Muscle of leg (tissue), 11 donors: Measurements from ENCODE around the gene PRKAG2. TPM values are rescaled to one million over a fixed set of nuclear protein-coding genes. Genes with fewer than 3 reads are reported as not detected.

ENCODE experiments used
- DNase-seq: peaks from one replicate; pipeline ENCODE4 v3.0.0; 2013
- H3K27ac ChIP-seq: one replicate; pipeline ENCODE4 v1.5.1; 2013; ENCODE audit warnings: mild to moderate bottlenecking, low read length, control low read depth
- H3K27me3 ChIP-seq: one replicate; pipeline ENCODE4 v1.6.1; 2013; ENCODE audit warnings: low read length; ENCODE audit not compliant: control insufficient read depth, insufficient read depth
- H3K36me3 ChIP-seq: one replicate; pipeline ENCODE4 v1.6.1; 2013; ENCODE audit warnings: low read length; ENCODE audit not compliant: control insufficient read depth, insufficient read depth
- H3K4me1 ChIP-seq: one replicate; pipeline ENCODE4 v1.6.1; 2013; ENCODE audit warnings: low read length; ENCODE audit not compliant: control insufficient read depth, insufficient read depth
- H3K4me3 ChIP-seq: one replicate; pipeline ENCODE4 v1.5.1; 2013; ENCODE audit warnings: low read length, control low read depth
- H3K9me3 ChIP-seq: replicated peaks from 2 replicates; pipeline ENCODE4 v1.6.1; 2013; ENCODE audit warnings: low read depth, low read length; ENCODE audit not compliant: control insufficient read depth
- WGBS: methylation state at CpG from one replicate; pipeline ENCODE4 v1.1.5; 2013; ENCODE audit warnings: missing lambda C conversion rate; ENCODE audit not compliant: insufficient coverage; 5-methylcytosine and 5-hydroxymethylcytosine counted together
- polyA plus RNA-seq, 8 donors: library from polyadenylated mRNA; unstranded; fragments of 120-200 nt; gene quantifications; one replicate each; pipeline versions ENCODE4 v1.2.1 to v1.2.3, GENCODE V29; 2013; ENCODE audit warnings: inconsistent platforms in 1 of 8, low replicate concordance in 1 of 8; ENCODE audit not compliant: insufficient read length in 8 of 8, insufficient read depth in 1 of 8
- total RNA-seq: library from RNA; stranded (reverse); fragments of 120-200 nt; gene quantifications from one replicate; pipeline ENCODE4 v1.2.4, GENCODE V29; 2013

The PRKAG2 gene
- total and polyA plus RNA-seq, 9 donors = 3.9 to 16.4 (median 11.2) TPM

GRCh38 chr7:151805191-151805590 lies 71.7 kb downstream of the PRKAG2 start:
- H3K27ac ChIP-seq = no peak overlapping the region
- peaks cover 5% of the 10 kb centered on the region for H3K9me3 ChIP-seq
- H3K4me3 ChIP-seq = no peak overlapping the region
- DNase-seq = no peak
- H3K27me3 ChIP-seq = no peaks in the 10 kb centered on the region
- 80% methylated on average over 3 of the region's 6 CpGs for WGBS
- H3K4me1 ChIP-seq = peaks cover 39% of the 10 kb centered on the region
- no peaks in the 10 kb centered on the region for H3K36me3 ChIP-seq

GRCh38 chr7:151804756-151805155 lies 72.2 kb downstream of the PRKAG2 start:
- Histone ChIP-seq H3K27me3 (no peaks in the 10 kb centered on the region), H3K36me3 (no peaks in the 10 kb centered on the region), H3K4me3 (no peak overlapping the region), H3K27ac (no peak overlapping the region), H3K9me3 (peaks cover 5% of the 10 kb centered on the region), H3K4me1 (peaks cover 36% of the 10 kb centered on the region)
- DNase-seq = no peak
- 94% methylated on average over 8 of the region's 9 CpGs for WGBS

DNA sequence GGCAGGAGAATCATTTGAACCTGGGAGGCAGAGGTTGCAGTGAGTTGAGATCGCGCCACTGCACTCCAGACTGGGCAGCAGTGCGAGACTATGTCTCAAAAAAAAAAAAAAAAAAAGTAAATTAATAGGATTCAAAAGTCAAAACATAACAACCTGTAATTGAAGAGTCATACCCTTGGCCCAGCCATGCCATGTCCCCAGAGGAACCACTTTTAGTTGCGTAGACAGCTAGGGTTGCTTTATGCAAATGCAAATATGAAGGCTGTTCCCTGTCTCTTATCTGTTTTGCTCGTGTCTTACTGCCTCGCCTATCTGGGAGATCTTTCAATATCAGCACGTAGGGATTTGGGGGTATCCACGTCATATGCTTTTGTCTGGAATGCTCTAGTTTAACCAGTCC lies 73.1 kb downstream of the PRKAG2 start:
- Histone ChIP-seq H3K27ac (no peak overlapping the region), H3K4me1 (peaks cover 27% of the 10 kb centered on the region), H3K4me3 (no peak overlapping the region), H3K9me3 (peaks cover 5% of the 10 kb centered on the region), H3K27me3 (no peaks in the 10 kb centered on the region), H3K36me3 (no peaks in the 10 kb centered on the region)
- DNase-seq = no peak
- WGBS = 60% methylated on average over 3 of the region's 8 CpGs

GRCh38 chr7:151802469-151802846 lies 74.5 kb downstream of the PRKAG2 start:
- DNase-seq = no peak
- Histone ChIP-seq H3K4me3 (no peak overlapping the region), H3K9me3 (peaks cover 5% of the 10 kb centered on the region), H3K27ac (no peak overlapping the region), H3K4me1 (peaks cover 18% of the 10 kb centered on the region), H3K27me3 (no peaks in the 10 kb centered on the region), H3K36me3 (no peaks in the 10 kb centered on the region)
- 71% methylated on average over 1 of the region's 5 CpGs for WGBS

GRCh38 chr7:151801782-151802468 lies 75.0 kb downstream of the PRKAG2 start:
- WGBS = 76% methylated on average over 14 of the region's 15 CpGs
- H3K27ac ChIP-seq = no peak overlapping the region
- DNase-seq = no peak
- no peak overlapping the region for H3K4me3 ChIP-seq
- H3K27me3 ChIP-seq = no peaks in the 10 kb centered on the region
- H3K9me3 ChIP-seq = peaks cover 5% of the 10 kb centered on the region
- H3K36me3 ChIP-seq = no peaks in the 10 kb centered on the region
- H3K4me1 ChIP-seq = peaks cover 18% of the 10 kb centered on the region

GRCh38 chr7:151801291-151801690 lies 75.6 kb downstream of the PRKAG2 start:
- WGBS = 84% methylated on average over 5 of the region's 5 CpGs
- Histone ChIP-seq H3K36me3 (no peaks in the 10 kb centered on the region), H3K4me1 (peaks cover 18% of the 10 kb centered on the region), H3K27ac (no peak overlapping the region), H3K4me3 (no peak overlapping the region), H3K9me3 (peaks cover 5% of the 10 kb centered on the region), H3K27me3 (no peaks in the 10 kb centered on the region)
- no peak for DNase-seq

DNA sequence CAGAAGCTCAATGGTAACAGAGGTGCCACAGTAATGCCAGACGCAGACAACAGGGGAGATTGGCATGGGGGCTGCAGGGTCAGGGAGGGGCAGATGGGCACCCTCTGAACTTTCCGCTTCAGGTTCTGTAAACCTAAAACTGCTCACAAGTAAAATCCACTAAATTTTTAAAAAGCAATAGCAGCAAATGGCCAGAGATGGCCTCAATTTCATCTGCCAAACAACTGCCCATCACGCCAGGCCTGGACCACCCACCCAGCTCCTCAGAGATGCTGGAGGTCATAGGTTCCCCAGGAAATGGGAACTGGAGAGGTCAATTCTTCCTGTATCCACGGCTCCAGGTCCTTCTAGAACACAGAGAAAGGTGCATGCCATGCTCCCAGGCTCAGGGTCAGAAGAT lies 76.1 kb downstream of the PRKAG2 start:
- Histone ChIP-seq H3K4me3 (no peak overlapping the region), H3K9me3 (peaks cover 5% of the 10 kb centered on the region), H3K27me3 (no peaks in the 10 kb centered on the region), H3K4me1 (peaks cover 19% of the 10 kb centered on the region), H3K27ac (no peak overlapping the region), H3K36me3 (no peaks in the 10 kb centered on the region)
- DNase-seq = no peak
- WGBS = 82% methylated on average over 3 of the region's 4 CpGs

GRCh38 chr7:151800391-151800790 lies 76.5 kb downstream of the PRKAG2 start:
- Histone ChIP-seq H3K4me3 (no peak overlapping the region), H3K9me3 (peaks cover 5% of the 10 kb centered on the region), H3K27me3 (no peaks in the 10 kb centered on the region), H3K36me3 (no peaks in the 10 kb centered on the region), H3K27ac (no peak overlapping the region), H3K4me1 (peaks cover 19% of the 10 kb centered on the region)
- no peak for DNase-seq
- 80% methylated on average over 1 of the region's 7 CpGs for WGBS

- H3K4me3 ChIP-seq = no peak overlapping the region
- no peaks in the 10 kb centered on the region for H3K27me3 ChIP-seq
- H3K36me3 ChIP-seq = no peaks in the 10 kb centered on the region
- H3K27ac ChIP-seq = no peak overlapping the region
- no peaks in the 10 kb centered on the region for H3K9me3 ChIP-seq
- 97% methylated on average over 10 of the region's 15 CpGs for WGBS
- no peak for DNase-seq
- peaks cover 23% of the 10 kb centered on the region for H3K4me1 ChIP-seq
Measured at GRCh38 chr7:151799506-151799905, 77.4 kb downstream of the PRKAG2 start.

DNA sequence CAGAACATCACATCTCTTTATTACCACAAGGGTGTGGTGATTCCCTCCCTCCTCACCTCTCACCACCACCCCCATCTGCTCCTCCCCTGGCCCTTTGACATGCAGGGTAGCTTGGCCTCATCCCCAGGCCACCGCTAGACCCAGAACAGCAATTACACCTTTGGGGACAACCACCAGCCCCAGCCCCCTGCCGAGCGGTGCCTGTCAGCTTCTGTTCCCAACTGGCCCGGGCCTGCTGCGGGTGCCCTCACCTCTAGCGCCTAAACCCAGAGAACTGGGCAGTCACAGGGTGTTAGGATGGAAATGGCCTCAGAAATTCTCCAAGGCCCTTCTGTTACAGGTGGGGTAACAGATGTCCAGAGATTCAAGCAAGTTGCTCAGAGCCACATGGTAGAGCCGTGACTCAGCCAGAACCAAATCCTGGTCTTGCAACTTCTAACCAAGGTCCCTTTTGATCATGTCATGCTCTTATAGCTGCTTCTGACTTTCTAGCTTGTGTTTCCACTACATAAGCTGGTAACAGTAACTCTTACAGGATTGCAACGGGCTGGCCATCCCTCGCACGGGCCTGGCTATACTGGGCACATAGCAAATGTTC lies 78.0 kb downstream of the PRKAG2 start:
- Histone ChIP-seq H3K9me3 (no peaks in the 10 kb centered on the region), H3K36me3 (no peaks in the 10 kb centered on the region), H3K27ac (no peak overlapping the region), H3K27me3 (no peaks in the 10 kb centered on the region), H3K4me1 (peaks cover 28% of the 10 kb centered on the region), H3K4me3 (no peak overlapping the region)
- DNase-seq = no peak
- whole genome bisulfite sequencing = 82% methylated on average over 6 of the region's 10 CpGs
